Astrocyte (in vitro differentiated cells and primary cell): ENCODE results near the gene PACC1.

Experiments used
- CTCF ChIP-seq: IDR thresholded peaks from 2 replicates; pipeline ENCODE4 v1.5.1; 2011; ENCODE audit warnings: low read depth, mild to moderate bottlenecking, inconsistent platforms, low read length, moderate library complexity; ENCODE audit not compliant: insufficient read depth
- EZH2 ChIP-seq: IDR thresholded peaks from 2 replicates; pipeline ENCODE4 v1.6.1; 2012; ENCODE audit warnings: mild to moderate bottlenecking, low read length, inconsistent platforms; ENCODE audit not compliant: insufficient read depth

DNA sequence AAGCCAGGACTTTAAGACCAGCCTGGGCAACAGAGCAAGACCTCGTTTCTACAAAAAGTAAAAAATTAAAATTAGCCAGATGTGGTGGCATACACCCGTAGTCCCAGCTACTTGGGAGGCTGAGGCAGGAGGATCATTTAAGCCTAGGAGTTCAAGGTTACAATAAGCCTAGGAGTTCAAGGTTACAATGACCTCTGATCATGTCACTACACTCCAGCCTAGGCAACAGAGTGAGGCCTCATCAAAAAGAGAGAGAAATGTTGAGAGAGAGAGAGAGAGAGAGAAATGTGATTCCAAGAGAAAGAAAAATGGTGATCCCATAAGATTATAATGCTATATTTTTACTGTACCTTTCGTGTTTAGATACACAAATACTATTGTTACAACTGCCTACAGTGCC, 60.2 kb downstream of the PACC1 start:
- no peak for TF ChIP-seq CTCF
- TF ChIP-seq EZH2, result no peak
